IMR-90 (cell line): Measurements from ENCODE around the gene ZDHHC18. TPM values are rescaled to one million over a fixed set of nuclear protein-coding genes. Genes with fewer than 3 reads are reported as not detected.
A peak's percentile ranks its signal among the peaks of the same experiment; 100 is the strongest.

Experiments
- ATAC-seq: fragments of 200-7000 bp; cut with Tn5 transposase; 2 replicates; pipeline ENCODE4 v1.9.1; 2020; ENCODE audit warnings: low read depth, mild to moderate bottlenecking, moderate library complexity
- BruUV-seq: library from RNA; stranded (reverse); fragments of 400-500 nt; replicated peaks from 2 replicates; lab custom pipeline; 2021; lab: Mats Ljungman, UMichigan
- CTCF ChIA-PET: fragments of 300-600 bp; formaldehyde crosslinking; extraction: SDS; loops from one replicate; lab custom pipeline; 2021; ENCODE audit warnings: antibody characterized with exemption; lab: Yijun Ruan, JAX
- POLR2A ChIA-PET: fragments of 300-600 bp; sonication (Branson Sonifier 250); formaldehyde crosslinking; loops from one replicate; lab custom pipeline; 2022; ENCODE audit warnings: antibody characterized with exemption; ENCODE audit not compliant: unreplicated experiment; lab: Charles Lee
- DNase-seq: peaks from one replicate; pipeline ENCODE4 v3.0.0; 2013
- H2AFZ ChIP-seq: replicated peaks from 2 replicates; pipeline ENCODE3; 2013; ENCODE audit warnings: low read length, mild to moderate bottlenecking; ENCODE audit not compliant: poor library complexity
- H2AK5ac ChIP-seq: 2 replicates; pipeline ENCODE4 v1.6.1; 2013; ENCODE audit warnings: low read depth, low read length, inconsistent platforms
- H2AK9ac ChIP-seq: replicated peaks from 2 replicates; pipeline ENCODE3; 2013; ENCODE audit warnings: mild to moderate bottlenecking, low read depth, low read length, moderate library complexity; ENCODE audit not compliant: poor library complexity
- H2BK120ac ChIP-seq: 2 replicates; pipeline ENCODE4 v1.6.1; 2013; ENCODE audit warnings: low read depth, low read length, inconsistent platforms
- H2BK15ac ChIP-seq: 3 replicates; pipeline ENCODE4 v1.6.1; 2013; ENCODE audit warnings: low read depth, low read length, inconsistent platforms
- H2BK20ac ChIP-seq: 2 replicates; pipeline ENCODE4 v1.6.1; 2013; ENCODE audit warnings: low read depth, mild to moderate bottlenecking, inconsistent platforms, low read length, moderate library complexity
- H2BK5ac ChIP-seq: 2 replicates; pipeline ENCODE4 v1.6.1; 2013; ENCODE audit warnings: mild to moderate bottlenecking, low read depth, low read length, inconsistent platforms; ENCODE audit not compliant: poor library complexity, severe bottlenecking
- H3K14ac ChIP-seq: replicated peaks from 2 replicates; pipeline ENCODE4 v1.6.1; 2013; ENCODE audit warnings: low read depth, low read length, inconsistent platforms
- H3K18ac ChIP-seq: 2 replicates; pipeline ENCODE4 v1.6.1; 2013; ENCODE audit warnings: low read depth, low read length, control low read depth
- H3K23ac ChIP-seq: 2 replicates; pipeline ENCODE4 v1.6.1; 2013; ENCODE audit warnings: low read depth, low read length, inconsistent platforms
- H3K27ac ChIP-seq: 2 replicates; pipeline ENCODE4 v1.5.1; 2013; ENCODE audit warnings: mild to moderate bottlenecking, control low read depth, low read length; ENCODE audit not compliant: insufficient read depth
- H3K27me3 ChIP-seq: 2 replicates; pipeline ENCODE4 v1.6.1; 2013; ENCODE audit warnings: low read length; ENCODE audit not compliant: control insufficient read depth, insufficient read depth
- H3K36me3 ChIP-seq: 2 replicates; pipeline ENCODE4 v1.6.1; 2013; ENCODE audit warnings: low read length, mixed read lengths; ENCODE audit not compliant: control insufficient read depth, insufficient read depth
- H3K4ac ChIP-seq: 2 replicates; pipeline ENCODE4 v1.6.1; 2013; ENCODE audit warnings: low read depth, low read length, inconsistent platforms
- H3K4me1 ChIP-seq: 2 replicates; pipeline ENCODE4 v1.6.1; 2013; ENCODE audit warnings: low read length, mixed read lengths; ENCODE audit not compliant: control insufficient read depth, insufficient read depth
- H3K4me2 ChIP-seq: 2 replicates; pipeline ENCODE4 v1.6.1; 2013; ENCODE audit warnings: low read depth, mild to moderate bottlenecking, control low read depth, low read length, moderate library complexity
- H3K4me3 ChIP-seq: 2 replicates; pipeline ENCODE4 v1.5.1; 2013; ENCODE audit warnings: low read depth, mild to moderate bottlenecking, control low read depth, low read length, moderate library complexity; ENCODE audit not compliant: insufficient read depth
- H3K56ac ChIP-seq: 2 replicates; pipeline ENCODE4 v1.6.1; 2013; ENCODE audit warnings: low read length, inconsistent platforms; ENCODE audit not compliant: insufficient read depth; ENCODE audit errors: extremely low read depth
- H3K79me1 ChIP-seq, 2 experiments: 2 replicates each; pipeline ENCODE4 v1.6.1; 2013; ENCODE audit warnings: low read length in 2 of 2, inconsistent platforms in 1 of 2, low read depth in 1 of 2
- H3K9ac ChIP-seq: 2 replicates; pipeline ENCODE4 v1.6.1; 2013; ENCODE audit warnings: low read depth, low read length, control low read depth
- H3K9me1 ChIP-seq: 2 replicates; pipeline ENCODE4 v1.6.1; 2013; ENCODE audit warnings: low read length, inconsistent platforms; ENCODE audit not compliant: insufficient read depth
- H3K9me3 ChIP-seq: 2 replicates; pipeline ENCODE4 v1.6.1; 2013; ENCODE audit warnings: low read length; ENCODE audit not compliant: control insufficient read depth, insufficient read depth
- H4K20me1 ChIP-seq: 2 replicates; pipeline ENCODE4 v1.6.1; 2013; ENCODE audit warnings: low read length, inconsistent platforms; ENCODE audit not compliant: insufficient read depth
- H4K5ac ChIP-seq: 2 replicates; pipeline ENCODE4 v1.6.1; 2013; ENCODE audit warnings: mild to moderate bottlenecking, low read depth, low read length, control low read depth
- H4K8ac ChIP-seq, 2 experiments: 2 replicates each; pipeline ENCODE4 v1.6.1; 2013; ENCODE audit warnings: low read depth in 2 of 2, low read length in 2 of 2, control low read depth in 1 of 2, inconsistent platforms in 1 of 2
- H4K91ac ChIP-seq: 2 replicates; pipeline ENCODE4 v1.6.1; 2013; ENCODE audit warnings: low read depth, low read length, inconsistent platforms; ENCODE audit not compliant: insufficient read depth
- MXI1 ChIP-seq: IDR thresholded peaks from 2 replicates; pipeline ENCODE4 v1.6.1; 2012; ENCODE audit warnings: low read depth, mild to moderate bottlenecking, low read length, moderate library complexity, borderline replicate concordance
- RAD21 ChIP-seq: IDR thresholded peaks from 2 replicates; pipeline ENCODE4 v1.6.1; 2012; ENCODE audit warnings: low read length, improper control_type of control experiment
- WGBS, 2 experiments: methylation state at CpG; one replicate each; pipeline versions ENCODE4 v1.1.5 to v1.1.7; 2013; ENCODE audit warnings: missing lambda C conversion rate in 2 of 2; ENCODE audit not compliant: insufficient read length in 1 of 2; ENCODE audit errors: extremely low coverage in 2 of 2; 5-methylcytosine and 5-hydroxymethylcytosine counted together
- dilution Hi-C: fragments of 300-500 bp; cut with HindIII; formaldehyde crosslinking; loops from one replicate; pipeline ENCODE4 v1.14.3; 2018; ENCODE audit warnings: low sequenced_read_pairs; ENCODE audit not compliant: unreplicated experiment
- in situ Hi-C: fragments of 300-500 bp; cut with MboI; formaldehyde crosslinking; loops from 3 replicates; pipeline ENCODE4 v1.14.3; 2019; ENCODE audit warnings: low sequenced_read_pairs, inconsistent platforms, mixed read lengths
- intact Hi-C: fragments of 100-400 bp; cut with micrococcal nuclease; formaldehyde crosslinking; loops from 2 replicates; pipeline ENCODE4 v1.10.0; 2022
- polyA plus RNA-seq, 3 experiments: library from polyadenylated mRNA; depleted of rRNA; stranded (reverse); fragments of >200 nt; gene quantifications; 2 replicates each; pipeline ENCODE4 v1.2.3, GENCODE V29; 2012; ENCODE audit warnings: low replicate concordance in 1 of 3
- total RNA-seq: library from RNA; depleted of rRNA; stranded (reverse); fragments of >200 nt; gene quantifications from 2 replicates; pipeline ENCODE4 v1.2.3, GENCODE V29; 2012

ZDHHC18 gene
- total and polyA plus RNA-seq, 2 of the 4 experiments (the other 2 are of a cell fraction) = 12.5 to 37.0 TPM

DNA sequence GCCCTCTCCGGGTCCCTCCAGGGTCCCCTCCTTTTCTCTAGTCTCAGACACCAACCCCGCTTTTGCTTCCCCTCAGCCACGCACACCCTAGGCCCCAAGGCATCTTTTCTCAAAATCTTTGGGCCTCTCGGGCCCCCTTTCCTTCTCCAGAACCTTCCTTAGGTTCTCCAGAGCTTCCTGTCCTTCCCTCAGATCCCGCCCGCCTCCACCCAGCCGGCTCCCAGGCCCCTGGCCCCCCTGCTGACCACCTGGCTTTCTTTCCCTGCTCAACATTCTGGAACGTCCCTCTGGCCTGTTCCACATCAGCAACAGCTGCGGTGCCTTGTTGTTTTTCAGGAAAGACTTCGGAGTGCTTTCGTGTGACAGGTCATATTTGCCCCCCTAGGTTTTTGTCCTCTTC lies 1.2 kb downstream of the ZDHHC18 start:
- DNase-seq = no peak
- peak overlapping the region; percentile 77 for H2AK9ac ChIP-seq
- H3K23ac ChIP-seq = peak overlapping the region; percentile 54
- no peak overlapping the region for H4K91ac ChIP-seq
- no peak overlapping the region for H2BK15ac ChIP-seq
- no peak overlapping the region for H3K56ac ChIP-seq
- no peak overlapping the region for H2BK5ac ChIP-seq
- H3K36me3 ChIP-seq = peaks cover 14% of the 10 kb centered on the region; the same call in 1 of the 2 replicates
- H3K4me3 ChIP-seq = peak overlapping the region; percentile 50
- no peak overlapping the region for H2AFZ ChIP-seq
- H2BK20ac ChIP-seq = no peak overlapping the region
- no peak overlapping the region for H3K18ac ChIP-seq
- no peak overlapping the region for H4K5ac ChIP-seq
- H3K14ac ChIP-seq = peak overlapping the region; percentile 25; the same call in 1 of the 2 replicates
- peak overlapping the region in 1 of 2 experiments; percentile 53; a peak in 1 of 4 replicates for H4K8ac ChIP-seq
- H2AK5ac ChIP-seq = peak overlapping the region; percentile 72; the same call in 1 of the 2 replicates
- ATAC-seq = no peak
- peak overlapping the region; percentile 17; the same call in 1 of the 2 replicates for H3K4ac ChIP-seq
- 26% methylated on average over 4 of the region's 11 CpGs; no CpG with 5 or more reads in 1 of the 2 experiments for WGBS, 2 experiments
- peak overlapping the region; percentile 68 for H3K9ac ChIP-seq
- ChIA-PET POLR2A (no interaction called here), CTCF (no interaction called here)
- no peak overlapping the region for H2BK120ac ChIP-seq
- BruUV-seq = no TSS peak
- H3K79me1 ChIP-seq = peaks cover 35 to 55% of the 10 kb centered on the region in 2 experiments
- no peak overlapping the region; the same call in 1 of the 2 replicates for H3K27ac ChIP-seq
- H3K4me2 ChIP-seq = peak overlapping the region; percentile 99
- H3K9me3 ChIP-seq = no peaks in the 10 kb centered on the region
- H3K4me1 ChIP-seq = peaks cover 25% of the 10 kb centered on the region
- H3K9me1 ChIP-seq = peaks cover 13% of the 10 kb centered on the region
- no peaks in the 10 kb centered on the region for H3K27me3 ChIP-seq
- H4K20me1 ChIP-seq = peaks cover 41% of the 10 kb centered on the region
- intact Hi-C loops = no loop called here
- no peak for TF ChIP-seq MXI1
- TF ChIP-seq RAD21 = no peak
- in situ Hi-C loops = no loop called here
- dilution Hi-C loops = no loop called here
